NCI-H2029 treated with DMSO at 0.1 percent for 48 hours (cell line): ENCODE data around the gene GALNT10.
A peak's percentile ranks its signal among the peaks of the same experiment; 100 is the strongest.

Experiments used
- DNase-seq: peaks from one replicate; lab custom pipeline; 2025; lab: John Stamatoyannopoulos, UW

The GALNT10 gene

DNA sequence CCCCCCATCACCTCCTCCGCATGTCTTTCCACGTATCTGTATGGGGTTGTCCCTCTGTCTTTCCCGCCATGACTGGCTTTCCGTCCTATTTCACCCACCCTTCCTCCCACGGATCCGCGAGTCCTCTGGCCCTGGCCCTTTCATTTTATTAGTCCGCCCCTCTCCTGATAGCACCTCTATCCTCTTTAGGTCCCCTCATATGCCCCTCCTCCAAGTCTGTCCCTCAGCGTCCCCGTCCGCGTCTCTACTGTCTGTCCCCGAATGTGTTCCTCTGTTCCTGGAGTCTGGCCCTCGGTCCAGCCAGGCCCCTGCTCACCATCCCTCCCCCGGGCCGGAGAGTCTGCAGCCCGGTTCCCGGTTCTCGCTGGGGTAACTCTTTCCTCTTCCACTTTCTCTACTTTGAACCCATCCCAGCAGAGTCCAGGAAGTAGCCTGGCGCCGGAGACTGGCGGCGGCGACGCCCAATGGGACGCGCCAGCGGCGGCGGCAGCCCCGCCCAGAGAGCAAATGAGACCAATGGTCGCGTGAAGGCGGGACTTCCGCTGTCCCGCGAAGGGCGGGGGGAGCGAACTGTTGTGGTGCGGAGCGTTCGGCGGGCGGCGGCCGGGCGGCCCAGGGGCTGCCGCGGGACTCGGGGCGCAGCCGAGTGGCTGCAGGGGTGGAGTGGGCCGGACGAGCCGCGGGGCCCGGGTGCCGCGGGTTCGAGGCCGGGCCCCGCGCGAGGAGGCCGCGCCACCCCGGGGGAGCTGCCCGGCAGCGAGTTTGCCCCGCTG lies 255.1 kb downstream of the GALNT10 start, which contains the start of gene SAP30L:
Gene SAP30L, plus strand, starts transcription at position 576 of the 773 bp plus-strand sequence. CDS start 608 bp downstream, outside the sequence.
- peak; percentile 64 for DNase-seq

DNA sequence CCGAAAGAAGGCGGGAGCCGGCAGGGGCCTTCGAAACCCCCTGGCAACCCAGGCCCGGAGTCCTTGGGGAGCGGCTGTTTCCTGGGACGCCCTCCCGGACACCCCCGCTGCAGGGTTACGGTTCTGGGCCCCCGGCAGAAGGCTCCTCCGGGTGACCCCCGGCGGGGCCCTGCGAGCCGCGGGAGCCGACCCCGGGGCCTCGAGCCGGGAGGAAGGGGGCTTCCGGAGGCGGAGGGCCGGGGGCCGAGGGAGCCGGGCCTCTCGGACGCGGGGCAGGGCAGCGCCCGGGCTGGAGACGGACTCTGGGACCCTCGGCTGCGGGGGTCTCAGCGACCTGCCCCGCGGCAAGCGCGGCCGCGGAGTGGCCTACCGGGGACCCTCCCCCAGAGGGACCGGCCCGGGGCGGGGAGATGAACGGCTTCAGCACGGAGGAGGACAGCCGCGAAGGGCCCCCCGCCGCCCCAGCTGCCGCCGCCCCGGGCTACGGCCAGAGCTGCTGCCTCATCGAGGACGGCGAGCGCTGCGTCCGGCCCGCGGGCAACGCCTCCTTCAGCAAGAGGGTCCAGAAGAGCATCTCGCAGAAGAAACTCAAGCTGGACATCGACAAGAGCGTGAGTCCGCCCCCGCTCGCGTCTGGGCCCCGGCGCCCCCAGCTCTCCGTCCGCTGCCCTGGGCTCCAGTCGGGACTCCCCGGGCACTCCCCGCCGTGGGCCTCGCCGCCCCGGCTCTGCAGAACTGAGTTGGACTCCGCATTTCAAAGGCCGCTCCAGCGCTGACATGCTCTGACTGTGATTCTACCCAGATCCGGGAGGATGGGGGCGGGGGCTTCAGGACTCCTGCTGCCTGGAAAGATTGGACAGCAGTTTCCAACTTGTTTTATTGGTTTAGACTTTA lies 255.9 kb downstream of the GALNT10 start:
- no peak for DNase-seq

DNA sequence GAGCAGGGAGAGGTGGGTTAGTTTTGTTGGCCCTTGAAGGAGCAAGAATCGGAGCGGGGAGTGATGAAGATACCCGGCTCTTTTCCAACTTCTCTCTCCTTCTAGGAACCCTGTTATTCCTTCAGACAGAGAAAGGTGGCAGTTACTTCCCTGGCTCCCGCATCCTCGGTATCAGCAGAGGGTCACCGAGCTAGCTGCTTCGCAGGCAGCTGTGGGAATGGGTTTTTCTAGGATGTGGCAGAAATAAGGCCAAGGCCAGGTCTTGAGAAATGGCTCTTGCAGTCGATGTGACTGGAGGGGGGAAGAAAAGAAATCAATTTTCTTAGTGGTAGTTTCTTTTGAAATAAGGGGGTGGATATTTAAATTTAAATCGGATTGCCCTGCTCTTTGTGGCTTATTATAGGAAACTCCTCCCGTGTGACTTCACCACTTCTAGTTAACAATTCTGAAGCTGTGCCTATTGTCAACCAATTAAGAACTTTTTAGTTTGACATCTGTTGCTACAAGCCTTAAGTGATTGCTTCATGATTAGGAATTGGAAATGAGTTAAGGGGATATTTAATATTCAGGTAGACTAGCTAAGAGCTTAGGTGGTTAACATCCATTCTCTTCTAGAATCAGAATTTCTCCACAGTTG lies 256.7 kb downstream of the GALNT10 start:
- no peak for DNase-seq

DNA sequence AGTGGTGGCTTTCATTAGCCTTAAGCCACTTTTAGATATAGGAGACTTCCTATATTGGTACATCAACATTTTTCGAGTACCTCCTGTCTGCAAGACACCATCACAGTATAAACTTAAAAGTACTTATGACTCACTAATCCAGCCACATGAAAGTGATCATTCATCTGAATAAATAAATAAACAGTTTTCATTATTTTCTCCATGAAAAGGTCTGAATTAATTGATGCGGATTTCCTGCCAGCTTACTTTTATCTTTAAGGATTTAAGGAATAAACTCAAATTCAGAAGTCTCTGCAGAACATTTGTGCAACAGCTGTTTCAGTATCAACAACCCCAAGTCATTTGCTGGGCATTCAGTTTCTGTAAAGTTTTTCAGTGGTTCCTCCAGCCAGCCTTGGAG lies 259.3 kb downstream of the GALNT10 start:
- DNase-seq = no peak

DNA sequence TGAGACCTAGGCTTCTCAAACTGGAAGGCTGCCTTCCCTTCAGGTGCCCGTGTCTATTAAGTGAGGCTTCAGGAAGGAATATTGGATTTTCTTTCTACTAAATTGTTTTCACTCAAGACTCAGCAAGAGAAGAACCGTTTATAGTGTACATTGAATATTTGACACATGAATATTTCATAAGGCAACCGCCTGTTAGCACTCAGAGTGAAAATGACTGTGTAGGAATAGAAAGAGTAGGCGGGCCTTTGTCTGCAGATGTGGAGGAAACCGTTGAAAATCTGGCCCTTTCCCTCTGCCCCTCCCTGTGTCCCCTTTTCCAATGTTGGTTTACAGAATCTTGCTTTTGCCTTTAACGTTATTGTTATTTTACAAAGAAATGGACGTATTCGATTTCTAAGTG lies 261.4 kb downstream of the GALNT10 start:
- DNase-seq = no peak

DNA sequence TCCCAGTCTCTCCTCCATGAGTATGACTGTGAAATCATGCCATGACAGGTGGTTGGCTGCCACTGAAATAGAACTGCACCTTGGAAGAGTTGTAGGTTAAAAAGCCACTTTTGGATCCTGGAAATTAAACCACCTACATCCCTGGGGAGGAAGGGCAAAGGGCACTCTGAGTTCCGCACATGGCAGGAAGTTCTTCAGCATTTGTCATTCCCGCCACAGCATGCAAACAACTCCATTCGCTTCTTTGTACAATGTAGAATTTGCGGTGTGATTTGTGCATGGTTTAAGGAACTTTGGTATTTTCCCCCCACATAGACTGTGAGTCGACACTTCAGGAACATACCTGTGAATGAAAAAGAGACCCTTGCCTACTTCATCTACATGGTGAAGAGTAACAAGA lies 265.1 kb downstream of the GALNT10 start:
- no peak for DNase-seq

DNA sequence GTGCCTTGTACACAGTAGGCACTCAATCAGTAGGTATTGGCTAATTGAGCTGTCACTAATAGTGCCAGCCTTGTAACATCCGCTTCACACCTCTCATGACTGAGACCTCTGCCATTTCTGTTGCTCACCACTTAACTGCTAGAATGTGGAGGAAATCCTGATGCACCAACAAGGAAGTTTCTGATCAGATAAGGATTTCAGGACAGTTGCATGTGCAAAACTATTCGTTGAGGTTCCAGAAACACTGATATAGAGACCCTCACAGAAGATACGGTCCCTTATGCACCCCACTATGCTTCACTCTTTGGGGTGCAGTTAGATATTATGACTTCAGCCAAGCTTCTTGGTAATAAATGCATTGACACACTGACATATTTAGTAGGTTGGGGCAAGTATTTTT lies 266.0 kb downstream of the GALNT10 start:
- no peak for DNase-seq

DNA sequence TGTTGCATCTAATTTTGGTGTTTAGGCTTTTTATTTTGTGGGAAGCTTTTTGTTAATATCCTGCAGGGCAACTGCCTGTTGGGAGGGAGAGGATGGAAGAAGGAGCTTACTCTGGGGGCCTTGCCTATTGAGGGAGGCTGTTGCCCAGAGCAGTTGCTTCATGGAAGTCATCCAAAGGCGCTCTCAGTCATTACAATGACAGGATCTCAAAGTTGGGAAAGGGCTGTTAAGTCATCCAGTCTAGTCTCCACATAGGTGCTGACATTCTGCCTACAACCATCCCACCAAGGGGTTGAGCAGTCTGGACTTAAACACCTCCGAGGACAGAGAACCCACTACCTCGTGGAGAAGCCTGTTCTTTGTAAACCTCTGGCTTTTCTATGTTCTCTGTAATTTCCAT lies 268.5 kb downstream of the GALNT10 start:
- no peak for DNase-seq

DNA sequence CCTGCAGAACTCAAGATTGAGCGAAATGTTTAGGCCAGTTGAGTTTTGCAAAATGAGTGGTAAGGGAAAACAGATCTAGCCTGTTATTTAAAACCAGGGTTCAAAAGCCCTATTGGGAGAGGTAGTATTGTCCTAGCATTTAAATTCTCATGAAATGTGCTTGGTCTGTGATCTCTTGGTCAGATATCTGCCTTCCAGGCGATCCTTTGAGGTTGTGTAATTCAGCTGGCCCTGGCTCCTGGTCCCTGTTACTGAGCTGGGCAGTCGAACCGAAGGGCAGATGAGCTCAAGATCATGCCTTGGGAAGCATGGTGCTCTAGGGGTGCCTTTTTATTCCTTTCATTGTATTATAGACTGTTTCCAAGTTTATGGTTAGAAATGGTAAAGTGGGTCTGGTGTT lies 269.6 kb downstream of the GALNT10 start:
- no peak for DNase-seq

DNA sequence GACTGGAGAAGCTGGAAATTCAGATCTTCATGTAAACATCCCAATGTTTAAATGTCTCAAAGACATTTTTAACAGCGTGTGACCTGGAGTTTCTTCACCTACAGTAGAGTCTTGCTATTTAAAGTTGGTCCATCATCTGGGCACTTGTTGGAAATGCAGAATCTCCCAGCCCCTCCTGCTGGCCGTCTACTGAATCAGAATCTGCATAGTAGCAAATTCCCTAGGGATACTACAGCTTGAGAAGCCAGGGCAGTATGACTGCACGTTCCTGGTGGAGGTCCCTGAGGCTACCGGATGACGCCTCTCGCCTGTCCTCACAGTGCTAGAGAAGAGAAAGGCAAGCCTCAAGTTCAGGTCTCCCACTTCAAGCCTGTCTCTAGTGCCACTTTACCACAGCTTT lies 271.0 kb downstream of the GALNT10 start:
- no peak for DNase-seq

DNA sequence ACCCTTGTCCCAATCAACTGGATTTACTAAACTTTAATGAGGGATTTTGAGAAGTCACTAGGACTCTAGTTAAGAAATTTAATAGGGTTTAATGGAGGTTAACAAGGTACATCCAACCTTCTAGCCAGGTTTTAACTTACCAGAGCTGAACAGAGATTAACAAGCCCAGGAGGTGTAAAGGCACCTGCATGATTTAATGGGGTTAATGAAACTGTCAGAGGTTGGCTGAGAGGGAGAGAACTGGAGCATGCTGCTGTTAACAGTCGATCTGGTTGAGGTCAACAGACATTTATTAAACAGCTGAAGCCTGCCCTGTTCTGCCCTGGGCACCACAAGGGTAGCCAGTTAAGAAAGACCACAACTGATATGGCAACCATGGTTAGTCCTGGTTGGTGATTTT lies 273.9 kb downstream of the GALNT10 start:
- no peak for DNase-seq

DNA sequence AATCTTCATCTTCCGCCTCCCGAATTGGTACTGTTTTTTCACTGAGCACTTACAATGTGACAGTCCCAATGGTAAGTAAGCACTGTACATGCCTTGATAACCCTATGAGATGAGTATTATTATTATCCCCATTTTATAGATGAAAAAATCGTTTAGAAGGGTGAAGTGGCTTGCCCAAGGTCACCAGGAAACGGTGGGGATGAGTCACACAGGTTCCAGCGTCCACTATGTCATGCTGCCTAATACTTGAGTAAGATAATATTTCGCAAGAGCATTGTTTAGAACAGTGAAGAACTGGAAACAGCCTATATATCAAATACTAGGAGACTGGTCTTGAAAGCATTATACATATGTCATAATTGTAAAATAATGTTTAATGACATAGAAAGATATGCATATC lies 274.6 kb downstream of the GALNT10 start:
- no peak for DNase-seq

DNA sequence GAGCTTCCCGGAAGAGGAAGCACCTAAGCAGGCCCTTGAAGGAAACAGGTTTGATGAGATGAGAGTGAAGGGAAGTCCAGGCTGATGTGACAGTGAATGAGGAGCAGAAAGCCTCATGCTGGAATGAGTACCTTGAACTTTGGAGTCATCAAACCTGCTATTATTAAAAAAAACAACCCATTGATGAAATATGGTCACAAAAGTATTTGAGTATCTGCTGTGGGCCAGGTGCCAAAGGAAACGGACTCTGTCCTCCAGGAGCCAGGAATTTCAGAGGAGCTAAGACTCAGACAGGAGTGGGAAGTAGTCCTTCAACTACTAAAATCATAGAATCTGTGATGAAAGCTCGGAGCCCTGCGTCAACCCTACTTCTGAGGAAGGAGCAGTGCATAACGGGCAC lies 275.6 kb downstream of the GALNT10 start:
- DNase-seq = no peak

DNA sequence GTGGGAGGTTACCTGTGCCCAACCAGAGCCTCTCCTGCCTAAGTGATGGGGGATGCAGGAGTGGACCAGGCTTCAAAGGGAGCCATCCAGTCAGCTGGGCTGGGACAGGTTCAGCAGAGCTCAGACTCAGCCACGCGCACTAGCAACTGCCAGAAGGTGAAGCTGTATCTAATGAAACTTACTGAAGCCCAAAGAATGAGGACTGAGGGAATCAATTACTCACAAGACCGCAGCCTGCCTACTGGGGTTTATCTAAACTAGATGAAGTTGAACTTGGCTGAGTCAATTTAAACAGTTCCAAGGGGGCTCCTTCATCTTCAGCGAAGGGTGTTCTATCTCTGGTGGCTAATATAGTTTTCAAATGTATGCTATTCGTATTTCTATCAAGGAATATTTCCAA lies 276.1 kb downstream of the GALNT10 start:
- no peak for DNase-seq

DNA sequence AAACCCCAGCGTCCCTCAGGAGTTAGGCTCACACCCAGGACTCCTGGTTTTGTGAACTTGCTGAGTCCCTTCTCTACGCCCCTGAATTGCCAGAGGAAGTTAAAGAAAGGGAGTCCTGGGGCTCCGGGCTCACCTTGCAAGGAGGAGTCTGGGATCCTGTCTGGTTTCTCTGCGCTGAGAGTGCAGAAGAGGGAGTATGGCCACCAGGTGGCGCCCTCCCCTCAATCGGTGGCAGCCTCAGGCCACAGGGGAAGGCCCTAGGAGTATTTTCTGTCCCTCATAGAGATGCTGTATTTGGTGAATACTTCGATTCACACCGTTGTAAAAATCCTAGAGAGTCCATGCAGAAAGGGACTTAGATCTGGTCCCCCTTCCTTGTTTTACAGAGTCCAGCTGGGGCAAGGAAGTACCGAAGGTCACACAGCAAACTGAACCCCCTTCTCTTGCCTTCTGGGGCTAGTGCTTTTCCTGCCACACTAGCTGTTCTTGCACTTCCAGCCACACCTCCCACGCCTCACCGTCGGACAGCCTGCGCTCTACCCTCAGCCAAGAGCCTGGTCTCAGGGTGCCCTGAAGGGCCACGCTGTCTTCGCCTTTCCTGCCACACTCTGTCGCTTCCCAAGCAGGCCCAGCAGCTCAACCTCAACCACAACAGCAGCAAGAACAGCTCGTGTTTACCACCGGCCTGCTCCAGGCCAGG lies 277.3 kb downstream of the GALNT10 start:
- no peak for DNase-seq

DNA sequence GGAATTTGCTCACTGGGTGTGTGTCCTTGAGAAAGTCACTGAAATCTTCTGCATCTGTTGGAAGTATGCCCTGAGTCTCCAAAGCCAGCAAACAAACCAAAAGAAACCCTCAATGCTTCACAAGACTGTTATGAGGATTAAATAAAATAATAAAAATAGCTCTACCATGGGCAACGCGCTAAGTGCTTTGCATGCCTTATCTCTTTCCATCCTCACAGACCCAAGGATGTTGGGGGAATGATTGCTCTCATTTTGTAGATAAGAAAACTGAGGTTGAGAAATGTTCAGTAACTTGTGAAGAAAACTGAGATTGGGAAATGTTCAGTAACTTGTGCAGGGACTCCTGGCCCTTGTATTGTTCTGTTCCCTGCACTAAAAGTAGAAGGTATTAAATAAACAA lies 279.6 kb downstream of the GALNT10 start:
- no peak for DNase-seq
